Measurements from ENCODE around the gene MCC.

The MCC gene

GRCh38 chr5:113271745-113272454, 216.4 kb downstream of the MCC start:
- Histone ChIP-seq H3K9ac (ENCODE audit: low read length) (no peak overlapping the region), H3K9me2 (replicated peaks; ENCODE audit: insufficient read depth, low read length) (no peaks in the 10 kb centered on the region), H3K36me3 (replicated peaks; ENCODE audit: insufficient read depth, low read length) (no peaks in the 10 kb centered on the region), H3K79me2 (ENCODE audit: low read length) (peaks cover 100% of the 10 kb centered on the region), H4K20me1 (ENCODE audit: insufficient read depth, low read length) (peaks cover 21% of the 10 kb centered on the region), H3K4me1 (ENCODE audit: low read length) (no peaks in the 10 kb centered on the region), H3K9me3 (replicated peaks; ENCODE audit: insufficient read depth, low read length) (no peaks in the 10 kb centered on the region), H3K27ac (ENCODE audit: low read length) (no peak overlapping the region), H3K27me3 (replicated peaks; ENCODE audit: insufficient read depth, low read length) (no peaks in the 10 kb centered on the region), H3K4me3 (ENCODE audit: low read length) (no peak overlapping the region), H3K4me2 (ENCODE audit: low read depth, low read length) (no peak overlapping the region), H2AFZ (ENCODE audit: low read length) (no peak overlapping the region), H3F3A (ENCODE audit: insufficient read depth, low read length) (no peaks in the 10 kb centered on the region)
- no peak for TF ChIP-seq EZH2 (optimal IDR thresholded peaks at IDR 0.05; ENCODE audit: low read depth, low read length)
- no peak for TF ChIP-seq EZH2phosphoT487 (IDR thresholded peaks at IDR 0.05; ENCODE audit: low read length)
- DNase-seq, result no peak

- no peak for DNase-seq
- no peaks in the 10 kb centered on the region for H3K9me3 ChIP-seq (replicated peaks; ENCODE audit: insufficient read depth, low read length)
- H3F3A ChIP-seq (ENCODE audit: insufficient read depth, low read length), result no peaks in the 10 kb centered on the region
- no peaks in the 10 kb centered on the region for H3K27me3 ChIP-seq (replicated peaks; ENCODE audit: insufficient read depth, low read length)
- H3K4me2 ChIP-seq (ENCODE audit: low read depth, low read length), result no peak overlapping the region
- no peaks in the 10 kb centered on the region for H3K9me2 ChIP-seq (replicated peaks; ENCODE audit: insufficient read depth, low read length)
- no peak overlapping the region for H3K9ac ChIP-seq (ENCODE audit: low read length)
- no peaks in the 10 kb centered on the region for H3K4me1 ChIP-seq (ENCODE audit: low read length)
- H3K27ac ChIP-seq (ENCODE audit: low read length), result no peak overlapping the region
- no peaks in the 10 kb centered on the region for H3K36me3 ChIP-seq (replicated peaks; ENCODE audit: insufficient read depth, low read length)
- no peak overlapping the region for H3K4me3 ChIP-seq (ENCODE audit: low read length)
- TF ChIP-seq EZH2phosphoT487 (IDR thresholded peaks at IDR 0.05; ENCODE audit: low read length) (no peak), CTCF (IDR thresholded peaks at IDR 0.05; ENCODE audit: low read length) (no peak), EZH2 (optimal IDR thresholded peaks at IDR 0.05; ENCODE audit: low read depth, low read length) (no peak)
- H4K20me1 ChIP-seq (ENCODE audit: insufficient read depth, low read length), result peaks cover 21% of the 10 kb centered on the region
- peaks cover 100% of the 10 kb centered on the region for H3K79me2 ChIP-seq (ENCODE audit: low read length)
- no peak overlapping the region for H2AFZ ChIP-seq (ENCODE audit: low read length)
These were observed 217.2 kb downstream of the MCC start for GRCh38 chr5:113271015-113271414.

- Histone ChIP-seq H3K9me2 (replicated peaks; ENCODE audit: insufficient read depth, low read length) (no peaks in the 10 kb centered on the region), H3K4me1 (ENCODE audit: low read length) (no peaks in the 10 kb centered on the region; the same call in 1 of the 2 replicates), H3K36me3 (replicated peaks; ENCODE audit: insufficient read depth, low read length) (no peaks in the 10 kb centered on the region), H4K20me1 (ENCODE audit: insufficient read depth, low read length) (peaks cover 17% of the 10 kb centered on the region), H3K9ac (ENCODE audit: low read length) (no peak overlapping the region), H3K9me3 (replicated peaks; ENCODE audit: insufficient read depth, low read length) (no peaks in the 10 kb centered on the region), H2AFZ (ENCODE audit: low read length) (no peak overlapping the region), H3K79me2 (ENCODE audit: low read length) (peaks cover 100% of the 10 kb centered on the region), H3K4me2 (ENCODE audit: low read depth, low read length) (no peak overlapping the region), H3K4me3 (ENCODE audit: low read length) (no peak overlapping the region), H3K27ac (ENCODE audit: low read length) (no peak overlapping the region), H3K27me3 (replicated peaks; ENCODE audit: insufficient read depth, low read length) (no peaks in the 10 kb centered on the region), H3F3A (ENCODE audit: insufficient read depth, low read length) (no peaks in the 10 kb centered on the region)
- TF ChIP-seq CTCF (IDR thresholded peaks at IDR 0.05; ENCODE audit: low read length) (no peak), EZH2phosphoT487 (IDR thresholded peaks at IDR 0.05; ENCODE audit: low read length) (no peak), EZH2 (optimal IDR thresholded peaks at IDR 0.05; ENCODE audit: low read depth, low read length) (no peak)
- no peak for DNase-seq
These were observed 218.2 kb downstream of the MCC start for GRCh38 chr5:113270086-113270485.

Data from MM.1S (cell line).